HepG2 (cell line): ENCODE measurements around the gene WWP2. TPM values are rescaled to one million over a fixed set of nuclear protein-coding genes. Genes with fewer than 3 reads are reported as not detected.
A peak's percentile ranks its signal among the peaks of the same experiment; 100 is the strongest.

ENCODE experiments used
- ADNP ChIP-seq: sonication (generic); formaldehyde crosslinking; IDR thresholded peaks from 2 replicates; pipeline ENCODE4 v1.4.0; 2020; ENCODE audit warnings: missing genetic modification reagents
- CBX2 ChIP-seq, 2 experiments: fragments of 200-600 bp in 1 of 2; sonication (generic); formaldehyde crosslinking in 1 of 2; IDR thresholded peaks; 2 replicates each; pipeline versions ENCODE4 v1.7.0 to v1.8.1; 2018 to 2022; ENCODE audit warnings: low read depth in 2 of 2, low read length in 1 of 2, mild to moderate bottlenecking in 1 of 2, missing genetic modification reagents in 1 of 2
- CENPT ChIP-seq: sonication (generic); formaldehyde crosslinking; IDR thresholded peaks from 2 replicates; pipeline ENCODE4 v1.8.0; 2022; ENCODE audit warnings: low read depth, mild to moderate bottlenecking, moderate library complexity, missing genetic modification reagents
- EZH2 ChIP-seq: conservative IDR thresholded peaks from 2 replicates; pipeline ENCODE4 v1.6.1; 2012; ENCODE audit warnings: mild to moderate bottlenecking, low read depth, low read length, moderate library complexity
- RNF2 ChIP-seq: fragments of 450-650 bp; conservative IDR thresholded peaks from 2 replicates; pipeline ENCODE4 v1.6.1; 2016; ENCODE audit warnings: low read depth
- SMAD9 ChIP-seq: sonication (generic); formaldehyde crosslinking; IDR thresholded peaks from 2 replicates; pipeline ENCODE4 v1.5.1; 2020; ENCODE audit warnings: mild to moderate bottlenecking, missing genetic modification reagents
- TEAD2 ChIP-seq: sonication (generic); formaldehyde crosslinking; IDR thresholded peaks from 2 replicates; pipeline ENCODE4 v1.9.0; 2021; ENCODE audit warnings: missing genetic modification reagents
- ZFP82 ChIP-seq: sonication (generic); formaldehyde crosslinking; IDR thresholded peaks from 2 replicates; pipeline ENCODE4 v1.5.1; 2020; ENCODE audit warnings: mild to moderate bottlenecking, missing genetic modification reagents, borderline replicate concordance
- ZKSCAN1 ChIP-seq: fragments of 150-350 bp; IDR thresholded peaks from 2 replicates; pipeline ENCODE4 v1.6.1; 2014; ENCODE audit warnings: low read length
- polyA plus RNA-seq, 8 experiments: library from polyadenylated mRNA; depleted of rRNA in 3 of 8; stranded (reverse) in 7 of 8; unstranded in 1 of 8; fragments of >200 nt; fragmentation: Illumina TruSeq in 4 of 8; extraction: Trizol in 4 of 8; gene quantifications; 2 replicates each; pipeline versions ENCODE4 v1.2.1 to v1.2.3, GENCODE V29; 2011 to 2016; ENCODE audit warnings: low read depth in 4 of 8, missing spikeins in 1 of 8, mixed read lengths in 1 of 8; ENCODE audit not compliant: insufficient read depth in 1 of 8
- total RNA-seq, 5 experiments: library from RNA; depleted of rRNA; stranded (reverse); fragments of >200 nt; fragmentation: Illumina TruSeq; extraction: Trizol; gene quantifications; 2 replicates each; pipeline ENCODE4 v1.2.3, GENCODE V29; 2016; ENCODE audit warnings: low read depth in 1 of 5
- TF ChIP-seq, protein P1 (sequence below): sonication (generic); formaldehyde crosslinking; IDR thresholded peaks from 2 replicates; pipeline ENCODE4 v1.5.1; 2020; ENCODE audit warnings: mild to moderate bottlenecking, missing genetic modification reagents, borderline replicate concordance
- TF ChIP-seq, protein P2 (sequence below), 2 experiments: fragments of 450-650 bp in 1 of 2; sonication (generic) in 1 of 2; formaldehyde crosslinking in 1 of 2; IDR thresholded peaks; 2 replicates each; pipeline versions ENCODE4 v1.6.1 to v1.8.0; 2016 to 2022; ENCODE audit warnings: antibody characterized with exemption in 1 of 2, mild to moderate bottlenecking in 1 of 2, missing genetic modification reagents in 1 of 2
- TF ChIP-seq, protein P3 (sequence below): sonication (generic); formaldehyde crosslinking; IDR thresholded peaks from 2 replicates; pipeline ENCODE4 v1.5.1; 2020; ENCODE audit warnings: missing genetic modification reagents, mild to moderate bottlenecking, borderline replicate concordance

Gene WWP2
- total and polyA plus RNA-seq, 2 of the 13 experiments (the other 11 are each of a cell fraction or from before 2014, with no cell fraction given): 11.4 to 28.2 TPM

DNA sequence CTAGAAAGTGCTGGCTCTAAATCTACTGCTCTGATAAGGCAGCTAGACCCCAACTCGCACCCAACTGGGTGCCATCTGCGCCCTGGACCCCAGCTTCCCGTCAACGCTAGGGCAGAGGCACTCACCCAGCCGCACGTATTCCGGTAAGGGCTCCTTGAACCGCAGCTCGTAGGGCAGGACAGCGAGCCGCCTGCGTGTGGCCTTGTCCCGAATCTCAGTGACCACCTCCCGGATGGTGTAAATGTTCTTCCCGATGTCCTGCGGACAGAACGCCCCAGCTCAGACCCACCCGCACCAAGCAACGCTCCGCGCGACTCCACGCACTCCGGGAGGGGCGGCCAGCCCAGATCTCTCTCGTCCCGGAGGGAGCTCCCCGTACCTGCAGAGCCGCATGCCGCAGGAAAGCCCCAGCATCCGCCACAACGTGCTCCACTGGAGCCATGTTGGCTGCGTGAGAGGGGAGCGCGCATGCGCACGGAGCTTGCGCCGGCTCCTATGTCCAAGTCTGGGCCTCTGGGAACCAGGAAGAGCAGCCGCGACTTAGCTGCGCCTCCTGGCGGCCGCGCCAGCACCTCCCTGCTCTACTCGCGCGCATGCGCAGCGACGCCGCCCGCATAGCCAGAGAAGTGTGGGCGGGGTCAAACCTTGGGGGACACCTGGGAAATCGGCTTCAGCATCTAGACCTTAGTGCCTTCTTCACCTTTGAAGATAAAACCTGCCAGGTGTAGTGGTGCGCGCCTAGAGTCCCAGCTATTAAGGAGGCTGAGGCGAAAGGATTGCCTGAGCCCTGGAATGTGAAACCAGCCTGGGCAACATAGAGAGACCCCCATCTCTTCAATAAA lies 7.4 kb upstream of the WWP2 start, which contains the start of gene NOB1 (continued):
- TF ChIP-seq, protein P1, sequence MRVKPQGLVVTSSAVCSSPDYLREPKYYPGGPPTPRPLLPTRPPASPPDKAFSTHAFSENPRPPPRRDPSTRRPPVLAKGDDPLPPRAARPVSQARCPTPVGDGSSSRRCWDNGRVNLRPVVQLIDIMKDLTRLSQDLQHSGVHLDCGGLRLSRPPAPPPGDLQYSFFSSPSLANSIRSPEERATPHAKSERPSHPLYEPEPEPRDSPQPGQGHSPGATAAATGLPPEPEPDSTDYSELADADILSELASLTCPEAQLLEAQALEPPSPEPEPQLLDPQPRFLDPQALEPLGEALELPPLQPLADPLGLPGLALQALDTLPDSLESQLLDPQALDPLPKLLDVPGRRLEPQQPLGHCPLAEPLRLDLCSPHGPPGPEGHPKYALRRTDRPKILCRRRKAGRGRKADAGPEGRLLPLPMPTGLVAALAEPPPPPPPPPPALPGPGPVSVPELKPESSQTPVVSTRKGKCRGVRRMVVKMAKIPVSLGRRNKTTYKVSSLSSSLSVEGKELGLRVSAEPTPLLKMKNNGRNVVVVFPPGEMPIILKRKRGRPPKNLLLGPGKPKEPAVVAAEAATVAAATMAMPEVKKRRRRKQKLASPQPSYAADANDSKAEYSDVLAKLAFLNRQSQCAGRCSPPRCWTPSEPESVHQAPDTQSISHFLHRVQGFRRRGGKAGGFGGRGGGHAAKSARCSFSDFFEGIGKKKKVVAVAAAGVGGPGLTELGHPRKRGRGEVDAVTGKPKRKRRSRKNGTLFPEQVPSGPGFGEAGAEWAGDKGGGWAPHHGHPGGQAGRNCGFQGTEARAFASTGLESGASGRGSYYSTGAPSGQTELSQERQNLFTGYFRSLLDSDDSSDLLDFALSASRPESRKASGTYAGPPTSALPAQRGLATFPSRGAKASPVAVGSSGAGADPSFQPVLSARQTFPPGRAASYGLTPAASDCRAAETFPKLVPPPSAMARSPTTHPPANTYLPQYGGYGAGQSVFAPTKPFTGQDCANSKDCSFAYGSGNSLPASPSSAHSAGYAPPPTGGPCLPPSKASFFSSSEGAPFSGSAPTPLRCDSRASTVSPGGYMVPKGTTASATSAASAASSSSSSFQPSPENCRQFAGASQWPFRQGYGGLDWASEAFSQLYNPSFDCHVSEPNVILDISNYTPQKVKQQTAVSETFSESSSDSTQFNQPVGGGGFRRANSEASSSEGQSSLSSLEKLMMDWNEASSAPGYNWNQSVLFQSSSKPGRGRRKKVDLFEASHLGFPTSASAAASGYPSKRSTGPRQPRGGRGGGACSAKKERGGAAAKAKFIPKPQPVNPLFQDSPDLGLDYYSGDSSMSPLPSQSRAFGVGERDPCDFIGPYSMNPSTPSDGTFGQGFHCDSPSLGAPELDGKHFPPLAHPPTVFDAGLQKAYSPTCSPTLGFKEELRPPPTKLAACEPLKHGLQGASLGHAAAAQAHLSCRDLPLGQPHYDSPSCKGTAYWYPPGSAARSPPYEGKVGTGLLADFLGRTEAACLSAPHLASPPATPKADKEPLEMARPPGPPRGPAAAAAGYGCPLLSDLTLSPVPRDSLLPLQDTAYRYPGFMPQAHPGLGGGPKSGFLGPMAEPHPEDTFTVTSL (CRISPR knock-in tag): peak; percentile 63; the same call in 1 of the 2 replicates
- TF ChIP-seq CENPT: peak; percentile 93; the same call in 1 of the 2 replicates
- TF ChIP-seq ADNP (CRISPR knock-in tag): no peak
- TF ChIP-seq, protein P2, sequence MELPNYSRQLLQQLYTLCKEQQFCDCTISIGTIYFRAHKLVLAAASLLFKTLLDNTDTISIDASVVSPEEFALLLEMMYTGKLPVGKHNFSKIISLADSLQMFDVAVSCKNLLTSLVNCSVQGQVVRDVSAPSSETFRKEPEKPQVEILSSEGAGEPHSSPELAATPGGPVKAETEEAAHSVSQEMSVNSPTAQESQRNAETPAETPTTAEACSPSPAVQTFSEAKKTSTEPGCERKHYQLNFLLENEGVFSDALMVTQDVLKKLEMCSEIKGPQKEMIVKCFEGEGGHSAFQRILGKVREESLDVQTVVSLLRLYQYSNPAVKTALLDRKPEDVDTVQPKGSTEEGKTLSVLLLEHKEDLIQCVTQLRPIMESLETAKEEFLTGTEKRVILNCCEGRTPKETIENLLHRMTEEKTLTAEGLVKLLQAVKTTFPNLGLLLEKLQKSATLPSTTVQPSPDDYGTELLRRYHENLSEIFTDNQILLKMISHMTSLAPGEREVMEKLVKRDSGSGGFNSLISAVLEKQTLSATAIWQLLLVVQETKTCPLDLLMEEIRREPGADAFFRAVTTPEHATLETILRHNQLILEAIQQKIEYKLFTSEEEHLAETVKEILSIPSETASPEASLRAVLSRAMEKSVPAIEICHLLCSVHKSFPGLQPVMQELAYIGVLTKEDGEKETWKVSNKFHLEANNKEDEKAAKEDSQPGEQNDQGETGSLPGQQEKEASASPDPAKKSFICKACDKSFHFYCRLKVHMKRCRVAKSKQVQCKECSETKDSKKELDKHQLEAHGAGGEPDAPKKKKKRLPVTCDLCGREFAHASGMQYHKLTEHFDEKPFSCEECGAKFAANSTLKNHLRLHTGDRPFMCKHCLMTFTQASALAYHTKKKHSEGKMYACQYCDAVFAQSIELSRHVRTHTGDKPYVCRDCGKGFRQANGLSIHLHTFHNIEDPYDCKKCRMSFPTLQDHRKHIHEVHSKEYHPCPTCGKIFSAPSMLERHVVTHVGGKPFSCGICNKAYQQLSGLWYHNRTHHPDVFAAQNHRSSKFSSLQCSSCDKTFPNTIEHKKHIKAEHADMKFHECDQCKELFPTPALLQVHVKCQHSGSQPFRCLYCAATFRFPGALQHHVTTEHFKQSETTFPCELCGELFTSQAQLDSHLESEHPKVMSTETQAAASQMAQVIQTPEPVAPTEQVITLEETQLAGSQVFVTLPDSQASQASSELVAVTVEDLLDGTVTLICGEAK (IDR thresholded peaks at IDR 0.05): no peak
- TF ChIP-seq, protein P2 (CRISPR knock-in tag; IDR thresholded peaks at IDR 0.05): peak; percentile 92
- TF ChIP-seq RNF2: no peak; the same call in 1 of the 2 replicates
- TF ChIP-seq, protein P3, sequence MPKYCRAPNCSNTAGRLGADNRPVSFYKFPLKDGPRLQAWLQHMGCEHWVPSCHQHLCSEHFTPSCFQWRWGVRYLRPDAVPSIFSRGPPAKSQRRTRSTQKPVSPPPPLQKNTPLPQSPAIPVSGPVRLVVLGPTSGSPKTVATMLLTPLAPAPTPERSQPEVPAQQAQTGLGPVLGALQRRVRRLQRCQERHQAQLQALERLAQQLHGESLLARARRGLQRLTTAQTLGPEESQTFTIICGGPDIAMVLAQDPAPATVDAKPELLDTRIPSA (CRISPR knock-in tag): no peak; the same call in 1 of the 2 replicates
- TF ChIP-seq EZH2: no peak
- TF ChIP-seq ZFP82 (CRISPR knock-in tag): peak; percentile 88
- no peak for TF ChIP-seq TEAD2 (CRISPR knock-in tag)
- TF ChIP-seq CBX2 (IDR thresholded peaks at IDR 0.05; ENCODE audit: low read depth, low read length): no peak
- TF ChIP-seq CBX2 (CRISPR knock-in tag; IDR thresholded peaks at IDR 0.05; ENCODE audit: low read depth): no peak
- peak; percentile 46; the same call in 1 of the 2 replicates for TF ChIP-seq ZKSCAN1
- TF ChIP-seq SMAD9 (CRISPR knock-in tag): peak; percentile 85; the same call in 1 of the 2 replicates
